ENCODE data around the gene KRTAP1-5. TPM values are rescaled to one million over a fixed set of nuclear protein-coding genes. Genes with fewer than 3 reads are reported as not detected.
"Not testable (repeated sequence)": the region's sequence is repeated elsewhere in the genome, so short reads cannot be mapped to it uniquely, and the experiment has no call there.

Gene KRTAP1-5
- total and polyA plus RNA-seq, 7 donors, result not detected

GRCh38 chr17:41008811-41009210 is 18.2 kb downstream of the KRTAP1-5 start, which contains the start of gene KRTAP3-1:
TSS of gene KRTAP3-1 (minus strand) at chr17:41009128. CDS start at chr17:41009074, 54 bp downstream.
- DNase-seq, result no peak
- Histone ChIP-seq H3K4me3 (no peak within 1 kb of the TSS), H3K36me3 (ENCODE audit: insufficient read depth in 1 of 2, low read depth in 1 of 2) (no peaks in the 10 kb centered on the region), H3K4me1 (no peaks in the 10 kb centered on the region), H3K9me3 (no peaks in the 10 kb centered on the region), H3K27me3 (ENCODE audit: insufficient read depth in 3 of 3, low read length in 2 of 3) (peaks cover 0 to 11% (median 5%) of the 10 kb centered on the region in 3 donors), H3K27ac (no peak within 1 kb of the TSS)
- TF ChIP-seq CTCF (IDR thresholded peaks at IDR 0.05), result no peak
- no peak for ATAC-seq
- intact Hi-C loops (cut with DNase I), result no loop called here
- 81 to 88% (median 85%) methylated on average over 8 of the region's 8 CpGs for WGBS, 3 donors

GRCh38 chr17:41004397-41004796 is 22.6 kb downstream of the KRTAP1-5 start:
- H3K27me3 ChIP-seq (ENCODE audit: insufficient read depth in 3 of 3, low read length in 2 of 3), result peaks cover 4 to 16% (median 5%) of the 10 kb centered on the region in 3 donors
- no peaks in the 10 kb centered on the region for H3K9me3 ChIP-seq
- no peak for TF ChIP-seq CTCF (IDR thresholded peaks at IDR 0.05)
- intact Hi-C loops (cut with DNase I), result no loop called here
- H3K36me3 ChIP-seq (ENCODE audit: insufficient read depth in 1 of 2, low read depth in 1 of 2), result no peaks in the 10 kb centered on the region
- no peak overlapping the region for H3K4me3 ChIP-seq
- no peak overlapping the region for H3K27ac ChIP-seq
- ATAC-seq (no peak), DNase-seq (no peak)
- H3K4me1 ChIP-seq, result no peaks in the 10 kb centered on the region
- 90 to 92% (median 91%) methylated on average over 3 of the region's 3 CpGs for WGBS, 3 donors

- H3K27ac ChIP-seq, result no peak overlapping the region
- H3K4me1 ChIP-seq, result no peaks in the 10 kb centered on the region
- WGBS, 3 donors, result 61 to 65% (median 62%) methylated on average over 4 of the region's 4 CpGs
- no peak overlapping the region for H3K4me3 ChIP-seq
- ATAC-seq (no peak), DNase-seq (no peak)
- H3K9me3 ChIP-seq, result no peaks in the 10 kb centered on the region
- peaks cover 5 to 16% (median 5%) of the 10 kb centered on the region in 3 donors for H3K27me3 ChIP-seq (ENCODE audit: insufficient read depth in 3 of 3, low read length in 2 of 3)
- intact Hi-C loops (cut with DNase I), result no loop called here
- TF ChIP-seq CTCF (IDR thresholded peaks at IDR 0.05), result no peak
- no peaks in the 10 kb centered on the region for H3K36me3 ChIP-seq (ENCODE audit: insufficient read depth in 1 of 2, low read depth in 1 of 2)
Measured at GRCh38 chr17:41003926-41004325, 23.1 kb downstream of the KRTAP1-5 start.

- Histone ChIP-seq H3K27me3 (ENCODE audit: insufficient read depth in 3 of 3, low read length in 2 of 3) (peaks cover 5 to 16% (median 5%) of the 10 kb centered on the region in 3 donors), H3K36me3 (ENCODE audit: insufficient read depth in 1 of 2, low read depth in 1 of 2) (no peaks in the 10 kb centered on the region), H3K27ac (no peak overlapping the region), H3K4me1 (no peaks in the 10 kb centered on the region), H3K4me3 (no peak overlapping the region), H3K9me3 (no peaks in the 10 kb centered on the region)
- ATAC-seq (no peak), DNase-seq (no peak)
- intact Hi-C loops (cut with DNase I), result no loop called here
- WGBS, 3 donors, result 39 to 45% (median 40%) methylated on average over 5 of the region's 5 CpGs
- TF ChIP-seq CTCF (IDR thresholded peaks at IDR 0.05), result no peak
Measured at GRCh38 chr17:41002814-41003213, 24.2 kb downstream of the KRTAP1-5 start.

- Histone ChIP-seq H3K27me3 (ENCODE audit: insufficient read depth in 3 of 3, low read length in 2 of 3) (peaks cover 5 to 16% (median 5%) of the 10 kb centered on the region in 3 donors), H3K4me1 (no peaks in the 10 kb centered on the region), H3K9me3 (no peaks in the 10 kb centered on the region), H3K27ac (no peak overlapping the region), H3K36me3 (ENCODE audit: insufficient read depth in 1 of 2, low read depth in 1 of 2) (no peaks in the 10 kb centered on the region), H3K4me3 (no peak overlapping the region)
- intact Hi-C loops (cut with DNase I), result no loop called here
- no peak for ATAC-seq
- no peak for TF ChIP-seq CTCF (IDR thresholded peaks at IDR 0.05)
- no peak for DNase-seq
- 78 to 89% (median 87%) methylated on average over 4 of the region's 4 CpGs for WGBS, 3 donors
Measured at GRCh38 chr17:41001795-41002194, 25.2 kb downstream of the KRTAP1-5 start.

DNA sequence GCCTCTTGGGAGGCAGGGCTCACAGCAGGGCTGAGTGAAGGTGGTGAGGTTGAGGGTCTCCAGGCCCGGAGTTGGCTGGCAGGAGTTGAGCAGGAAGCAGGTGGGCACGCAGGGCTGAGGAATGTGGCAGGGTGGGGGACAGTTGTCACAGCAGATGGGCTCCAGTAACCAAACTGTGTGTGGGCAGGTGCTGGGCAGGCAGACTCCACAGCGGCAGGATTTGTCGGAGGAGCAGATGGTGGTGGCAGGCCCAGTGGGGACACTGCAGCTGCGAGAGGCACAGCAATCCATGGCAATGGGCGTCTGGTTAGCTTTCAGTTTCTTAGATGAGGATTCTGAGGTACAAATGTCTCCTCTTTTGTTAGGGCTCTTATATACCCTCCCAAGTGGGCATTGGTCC is 27.4 kb downstream of the KRTAP1-5 start, which contains the start of gene KRTAP3-2:
TSS of gene KRTAP3-2 (minus strand) at position 344 of the 400 bp plus-strand sequence. CDS start at position 291, 53 bp downstream.
- H3K4me1 ChIP-seq; H3K4me3 ChIP-seq; H3K36me3 ChIP-seq (ENCODE audit: insufficient read depth in 1 of 2, low read depth in 1 of 2); ATAC-seq; H3K9me3 ChIP-seq; H3K27ac ChIP-seq; intact Hi-C loops (cut with DNase I); DNase-seq: not testable (repeated sequence)
- H3K27me3 ChIP-seq (ENCODE audit: insufficient read depth in 3 of 3, low read length in 2 of 3), result peaks cover 0 to 16% (median 5%) of the 10 kb centered on the region in 3 donors
- WGBS, 3 donors, result 37 to 55% (median 51%) methylated on average over 6 of the region's 6 CpGs
